ENCODE data around the gene HOXB1. TPM values are rescaled to one million over a fixed set of nuclear protein-coding genes. Genes with fewer than 3 reads are reported as not detected.
A peak's percentile ranks its signal among the peaks of the same experiment; 100 is the strongest.

Gene HOXB1
- total RNA-seq, 1 experiment from 2014 or later = not detected

GRCh38 chr17:48545022-48545375, 14.2 kb upstream of the HOXB1 start, which contains the start of gene HOXB2:
TSS of gene HOXB2 (minus strand) at chr17:48545109. CDS start at chr17:48544911, 198 bp downstream.
- DNase-seq = no peak
- ChIA-PET POLR2A (no interaction called here), CTCF (no interaction called here)
- Mint-ChIP-seq H3K4me3 (ENCODE audit: unreplicated experiment) (peak within 1 kb of the TSS; percentile 78), H3K36me3 (ENCODE audit: insufficient read depth, unreplicated experiment) (no peaks in the 10 kb centered on the region), H3K27me3 (ENCODE audit: insufficient read depth, unreplicated experiment) (peaks cover 8% of the 10 kb centered on the region), H3K27ac (ENCODE audit: unreplicated experiment) (peak within 1 kb of the TSS; percentile 31), H3K4me1 (ENCODE audit: low read depth, unreplicated experiment) (peaks cover 11% of the 10 kb centered on the region), H3K9me3 (ENCODE audit: unreplicated experiment) (no peaks in the 10 kb centered on the region)
- Histone ChIP-seq H3K27me3 (replicated peaks; ENCODE audit: control insufficient read depth, insufficient read depth, low read length) (no peaks in the 10 kb centered on the region), H3K36me3 (ENCODE audit: control insufficient read depth, insufficient read depth, low read length) (no peaks in the 10 kb centered on the region), H3K4me1 (peaks cover 10% of the 10 kb centered on the region; the same call in 1 of the 2 replicates), H3K4me3 (ENCODE audit: low read depth, low read length) (no peak within 1 kb of the TSS), H3K9me3 (no peaks in the 10 kb centered on the region)
- no TSS peak for BruUV-seq (replicated peaks)
- intact Hi-C loops (cut with micrococcal nuclease; ENCODE audit: unreplicated experiment) = no loop called here
- TF ChIP-seq CTCF (IDR thresholded peaks at IDR 0.05; ENCODE audit: insufficient read depth in 1 of 2, low read depth in 1 of 2, low read length in 1 of 2, severe bottlenecking in 1 of 2, unreplicated experiment in 1 of 2) = no peak

- Mint-ChIP-seq H3K27ac (ENCODE audit: unreplicated experiment) (peak overlapping the region; percentile 31), H3K36me3 (ENCODE audit: insufficient read depth, unreplicated experiment) (no peaks in the 10 kb centered on the region), H3K27me3 (ENCODE audit: insufficient read depth, unreplicated experiment) (peaks cover 8% of the 10 kb centered on the region), H3K4me3 (ENCODE audit: unreplicated experiment) (peak overlapping the region; percentile 78), H3K4me1 (ENCODE audit: low read depth, unreplicated experiment) (peaks cover 11% of the 10 kb centered on the region), H3K9me3 (ENCODE audit: unreplicated experiment) (no peaks in the 10 kb centered on the region)
- no peak for TF ChIP-seq CTCF (IDR thresholded peaks at IDR 0.05; ENCODE audit: insufficient read depth in 1 of 2, low read depth in 1 of 2, low read length in 1 of 2, severe bottlenecking in 1 of 2, unreplicated experiment in 1 of 2)
- H3K4me1 ChIP-seq = peaks cover 10% of the 10 kb centered on the region; the same call in 1 of the 2 replicates
- ChIA-PET CTCF (interaction anchor here (0.6 to 0.9 kb wide), 2 partner anchors 39 to 278 kb away, joined by 3 to 7 read pairs; no protein-coding TSS in a partner anchor), POLR2A (no interaction called here)
- H3K4me3 ChIP-seq (ENCODE audit: low read depth, low read length) = no peak overlapping the region
- no peak for DNase-seq
- H3K27me3 ChIP-seq (replicated peaks; ENCODE audit: control insufficient read depth, insufficient read depth, low read length) = no peaks in the 10 kb centered on the region
- BruUV-seq (replicated peaks) = no TSS peak
- intact Hi-C loops (cut with micrococcal nuclease; ENCODE audit: unreplicated experiment) = no loop called here
- H3K36me3 ChIP-seq (ENCODE audit: control insufficient read depth, insufficient read depth, low read length) = no peaks in the 10 kb centered on the region
- no peaks in the 10 kb centered on the region for H3K9me3 ChIP-seq
Measured at GRCh38 chr17:48544349-48545021, 13.7 kb upstream of the HOXB1 start.

GRCh38 chr17:48543854-48544348, 13.1 kb upstream of the HOXB1 start:
- ChIA-PET POLR2A (no interaction called here), CTCF (interaction anchor here (0.6 to 0.9 kb wide), 2 partner anchors 39 to 277 kb away, joined by 3 to 7 read pairs; no protein-coding TSS in a partner anchor)
- BruUV-seq (replicated peaks) = no TSS peak
- Histone ChIP-seq H3K9me3 (no peaks in the 10 kb centered on the region), H3K4me3 (ENCODE audit: low read depth, low read length) (peak overlapping the region; percentile 55), H3K36me3 (ENCODE audit: control insufficient read depth, insufficient read depth, low read length) (no peaks in the 10 kb centered on the region), H3K4me1 (peaks cover 10% of the 10 kb centered on the region; the same call in 1 of the 2 replicates), H3K27me3 (replicated peaks; ENCODE audit: control insufficient read depth, insufficient read depth, low read length) (no peaks in the 10 kb centered on the region)
- Mint-ChIP-seq H3K9me3 (ENCODE audit: unreplicated experiment) (no peaks in the 10 kb centered on the region), H3K36me3 (ENCODE audit: insufficient read depth, unreplicated experiment) (no peaks in the 10 kb centered on the region), H3K4me3 (ENCODE audit: unreplicated experiment) (peak overlapping the region; percentile 78), H3K4me1 (ENCODE audit: low read depth, unreplicated experiment) (peaks cover 11% of the 10 kb centered on the region), H3K27me3 (ENCODE audit: insufficient read depth, unreplicated experiment) (peaks cover 8% of the 10 kb centered on the region), H3K27ac (ENCODE audit: unreplicated experiment) (peak overlapping the region; percentile 31)
- no peak for DNase-seq
- TF ChIP-seq CTCF (IDR thresholded peaks at IDR 0.05; ENCODE audit: insufficient read depth in 1 of 2, low read depth in 1 of 2, low read length in 1 of 2, severe bottlenecking in 1 of 2, unreplicated experiment in 1 of 2) = no peak
- intact Hi-C loops (cut with micrococcal nuclease; ENCODE audit: unreplicated experiment) = loop anchor here (1.0 to 2.0 kb wide), 3 partner anchors 21 to 51 kb away; no protein-coding TSS in a partner anchor

All from Caco-2 (cell line).